Rectal smooth muscle tissue (tissue), 1 donor: Measurements from ENCODE around the gene B2M.
"Not testable (repeated sequence)": the region's sequence is repeated elsewhere in the genome, so short reads cannot be mapped to it uniquely, and the experiment has no call there.

Experiments used
- H3K27ac ChIP-seq: one replicate; pipeline ENCODE4 v1.7.0; 2013; ENCODE audit warnings: low read depth, low read length, inconsistent platforms
- H3K27me3 ChIP-seq: one replicate; pipeline ENCODE4 v1.7.0; 2013; ENCODE audit warnings: low read length; ENCODE audit not compliant: control insufficient read depth, insufficient read depth
- H3K36me3 ChIP-seq: one replicate; pipeline ENCODE4 v1.7.0; 2013; ENCODE audit warnings: low read length; ENCODE audit not compliant: control insufficient read depth, insufficient read depth
- H3K4me1 ChIP-seq: one replicate; pipeline ENCODE4 v1.7.0; 2013; ENCODE audit warnings: low read length; ENCODE audit not compliant: control insufficient read depth, insufficient read depth
- H3K4me3 ChIP-seq: one replicate; pipeline ENCODE4 v1.7.0; 2013; ENCODE audit warnings: low read length
- H3K9ac ChIP-seq: one replicate; pipeline ENCODE4 v1.7.0; 2013; ENCODE audit warnings: low read length

Gene B2M

DNA sequence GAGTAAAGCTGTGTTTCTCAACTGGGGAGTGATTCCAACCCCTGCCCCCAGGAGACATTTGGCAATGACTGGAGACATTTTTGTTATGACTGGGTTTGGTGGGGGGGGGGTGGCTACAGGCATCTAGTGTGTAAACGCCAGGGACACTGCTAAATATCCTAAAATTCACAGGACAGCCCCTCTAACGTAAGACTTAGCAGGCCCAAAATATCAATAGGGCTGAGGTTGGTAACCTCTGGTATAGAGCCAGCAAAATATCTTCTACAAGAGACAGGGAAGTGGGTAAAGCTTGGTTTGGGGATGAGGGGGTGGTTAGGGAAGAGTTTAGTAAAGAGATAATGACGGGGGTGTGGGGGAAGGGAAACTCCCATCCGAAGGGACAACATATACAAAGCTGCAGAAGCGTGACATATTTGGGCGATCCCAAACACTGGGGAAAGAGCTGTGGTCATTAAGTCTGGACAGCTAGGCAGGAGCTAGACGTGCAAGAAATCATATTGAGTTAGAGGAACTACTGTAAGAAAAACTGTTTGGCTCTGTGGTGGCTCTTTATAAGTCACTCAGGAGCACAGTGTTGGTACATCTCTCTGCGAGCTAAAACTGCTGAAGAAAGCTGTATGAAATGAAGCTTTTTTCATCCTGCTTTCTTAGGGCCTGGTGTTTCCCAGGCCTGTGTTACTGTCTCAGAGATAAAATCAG is 24.3 kb downstream of the B2M start:
- Histone ChIP-seq H3K9ac (no peak overlapping the region), H3K36me3 (no peaks in the 10 kb centered on the region), H3K27me3 (no peaks in the 10 kb centered on the region), H3K4me1 (peaks cover 5% of the 10 kb centered on the region), H3K27ac (peak overlapping the region; percentile 25), H3K4me3 (no peak overlapping the region)

GRCh38 chr15:44736181-44736765 is 25.0 kb downstream of the B2M start, which contains the start of gene TRIM69:
TRIM69 (plus strand) TSS chr15:44736528; CDS start chr15:44736705, 177 bp downstream.
- Histone ChIP-seq H3K9ac (no peak within 1 kb of the TSS), H3K27me3 (no peaks in the 10 kb centered on the region), H3K4me1 (peaks cover 5% of the 10 kb centered on the region), H3K27ac (peak within 1 kb of the TSS; percentile 25), H3K36me3 (no peaks in the 10 kb centered on the region), H3K4me3 (no peak within 1 kb of the TSS)

- H3K27ac ChIP-seq, result no peak overlapping the region
- no peaks in the 10 kb centered on the region for H3K36me3 ChIP-seq
- H3K9ac ChIP-seq, result no peak overlapping the region
- no peaks in the 10 kb centered on the region for H3K27me3 ChIP-seq
- H3K4me1 ChIP-seq, result peaks cover 5% of the 10 kb centered on the region
- no peak overlapping the region for H3K4me3 ChIP-seq
Measured at GRCh38 chr15:44738340-44738984, 27.1 kb downstream of the B2M start.

DNA sequence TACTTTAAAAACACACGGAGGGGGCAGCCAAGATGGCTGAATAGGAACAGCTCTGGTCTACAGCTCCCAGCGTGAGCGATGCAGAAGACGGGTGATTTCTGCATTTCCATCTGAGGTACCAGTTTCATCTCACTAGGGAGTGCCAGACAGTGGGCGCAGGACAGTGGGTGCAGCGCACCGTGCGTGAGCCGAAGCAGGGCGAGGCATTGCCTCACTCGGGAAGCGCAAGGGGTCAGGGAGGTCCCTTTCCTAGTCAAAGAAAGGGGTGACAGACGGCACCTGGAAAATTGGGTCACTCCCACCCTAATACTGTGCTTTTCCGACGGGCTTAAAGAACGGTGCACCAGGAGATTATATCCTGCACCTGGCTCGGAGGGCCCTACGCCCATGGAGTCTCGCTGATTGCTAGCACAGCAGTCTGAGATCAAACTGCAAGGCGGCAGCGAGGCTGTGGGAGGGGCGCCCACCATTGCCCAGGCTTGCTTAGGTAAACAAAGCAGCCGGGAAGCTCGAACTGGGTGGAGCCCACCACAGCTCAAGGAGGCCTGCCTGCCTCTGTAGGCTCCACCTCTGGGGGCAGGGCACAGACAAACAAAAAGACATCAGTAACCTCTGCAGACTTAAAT is 28.0 kb downstream of the B2M start:
- not testable (repeated sequence) for H3K9ac ChIP-seq, H3K4me1 ChIP-seq, H3K27me3 ChIP-seq, H3K4me3 ChIP-seq, H3K27ac ChIP-seq, H3K36me3 ChIP-seq

- not testable (repeated sequence) for H3K9ac ChIP-seq, H3K4me3 ChIP-seq, H3K27me3 ChIP-seq, H3K4me1 ChIP-seq, H3K36me3 ChIP-seq, H3K27ac ChIP-seq
Measured at GRCh38 chr15:44743454-44743853, 32.1 kb downstream of the B2M start.

DNA sequence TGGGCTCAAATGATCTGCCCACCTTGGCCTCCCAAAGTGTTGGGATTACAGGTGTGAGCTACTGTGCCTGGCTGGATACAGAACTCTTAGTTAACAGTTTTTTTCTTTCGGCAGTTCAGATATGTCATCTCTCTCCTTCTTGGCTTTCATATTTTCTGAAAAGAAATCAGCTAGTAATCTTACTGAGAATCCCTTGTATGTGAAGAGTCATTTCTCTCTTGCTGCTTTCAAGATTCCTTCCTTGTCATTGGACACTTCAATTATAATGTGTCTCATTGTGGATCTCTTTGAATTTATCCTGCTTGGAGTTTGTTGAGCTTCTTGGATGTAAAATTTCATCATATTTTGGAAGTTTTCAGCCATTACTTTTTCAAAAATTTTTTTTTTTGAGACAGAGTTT is 42.0 kb downstream of the B2M start:
- no peaks in the 10 kb centered on the region for H3K36me3 ChIP-seq
- no peak overlapping the region for H3K4me3 ChIP-seq
- no peaks in the 10 kb centered on the region for H3K27me3 ChIP-seq
- H3K4me1 ChIP-seq, result no peaks in the 10 kb centered on the region
- no peak overlapping the region for H3K9ac ChIP-seq
- H3K27ac ChIP-seq, result no peak overlapping the region

GRCh38 chr15:44763187-44763586 is 51.9 kb downstream of the B2M start:
- Histone ChIP-seq H3K4me3 (no peak overlapping the region), H3K36me3 (no peaks in the 10 kb centered on the region), H3K9ac (no peak overlapping the region), H3K27me3 (no peaks in the 10 kb centered on the region), H3K4me1 (no peaks in the 10 kb centered on the region), H3K27ac (no peak overlapping the region)

DNA sequence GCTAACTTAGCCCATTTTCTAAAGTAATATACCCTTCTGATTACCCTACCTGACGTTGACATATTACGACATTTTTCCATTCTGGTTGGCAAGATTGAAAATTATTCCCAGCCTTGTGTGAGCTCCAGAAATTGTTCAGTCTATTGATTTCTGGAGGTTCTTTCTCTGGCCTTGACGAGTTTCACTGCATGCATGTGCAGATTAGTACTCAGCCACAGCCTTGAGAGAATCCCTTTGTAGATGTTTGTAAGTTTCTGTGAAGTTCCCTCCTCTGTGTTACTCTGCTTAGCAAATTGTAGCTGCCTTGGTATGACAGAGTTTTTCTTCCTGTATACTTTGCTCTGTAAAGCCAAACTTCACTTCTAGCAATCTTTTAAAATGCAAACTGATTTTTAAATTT is 52.5 kb downstream of the B2M start:
- no peak overlapping the region for H3K4me3 ChIP-seq
- H3K27me3 ChIP-seq, result no peaks in the 10 kb centered on the region
- no peak overlapping the region for H3K9ac ChIP-seq
- no peak overlapping the region for H3K27ac ChIP-seq
- H3K4me1 ChIP-seq, result no peaks in the 10 kb centered on the region
- H3K36me3 ChIP-seq, result no peaks in the 10 kb centered on the region

DNA sequence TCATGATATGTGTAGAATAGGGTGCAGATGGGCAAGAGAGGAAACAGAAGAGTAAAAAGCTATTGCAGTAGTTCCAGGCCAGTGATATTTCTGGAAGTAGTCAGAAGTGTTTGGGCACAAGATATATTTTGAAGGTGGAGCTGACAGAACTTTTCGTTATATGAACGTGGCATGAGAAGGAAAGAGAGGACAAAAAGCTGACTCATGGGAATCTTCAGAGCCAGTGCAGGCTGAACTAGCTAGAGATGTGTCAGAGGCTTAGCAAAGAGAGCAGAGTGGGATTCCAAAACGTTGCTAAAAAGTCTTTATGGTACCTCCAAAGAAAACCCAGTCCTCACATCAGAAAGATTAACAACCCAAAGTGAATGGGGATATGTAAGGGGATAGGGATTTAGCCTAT is 53.7 kb downstream of the B2M start:
- Histone ChIP-seq H3K27ac (no peak overlapping the region), H3K4me1 (no peaks in the 10 kb centered on the region), H3K36me3 (no peaks in the 10 kb centered on the region)

More for the DNA sequence above, 53.7 kb downstream of the B2M start:
- no peak overlapping the region for H3K9ac ChIP-seq
- H3K27me3 ChIP-seq, result no peaks in the 10 kb centered on the region
- no peak overlapping the region for H3K4me3 ChIP-seq
